Liver (tissue), 9 donors: ENCODE data around the gene ANKRD50. TPM values are rescaled to one million over a fixed set of nuclear protein-coding genes. Genes with fewer than 3 reads are reported as not detected.

Experiments
- DNase-seq: peaks from one replicate; pipeline ENCODE4 v3.0.0-alpha.2; 2017; ENCODE audit warnings: low spot score
- H3K27ac ChIP-seq, 2 donors: one replicate each; pipeline ENCODE4 v1.7.0; 2013; ENCODE audit warnings: inconsistent platforms in 2 of 2, low read length in 2 of 2, control low read depth in 1 of 2, low read depth in 1 of 2, mild to moderate bottlenecking in 1 of 2
- H3K27me3 ChIP-seq, 4 donors: one replicate each; pipeline versions ENCODE4 v1.6.1 to v1.7.0; 2013; ENCODE audit warnings: low read length in 3 of 4, inconsistent platforms in 1 of 4, mild to moderate bottlenecking in 1 of 4, moderate library complexity in 1 of 4; ENCODE audit not compliant: control insufficient read depth in 4 of 4, insufficient read depth in 4 of 4
- H3K36me3 ChIP-seq, 4 donors: one replicate each; pipeline versions ENCODE4 v1.6.1 to v1.7.0; 2013; ENCODE audit warnings: low read length in 3 of 4, mild to moderate bottlenecking in 3 of 4, low read depth in 1 of 4, moderate library complexity in 1 of 4; ENCODE audit not compliant: control insufficient read depth in 4 of 4, insufficient read depth in 3 of 4
- H3K4me1 ChIP-seq, 4 donors: one replicate each; pipeline versions ENCODE4 v1.6.1 to v1.7.0; 2013; ENCODE audit warnings: low read length in 3 of 4, mild to moderate bottlenecking in 3 of 4, moderate library complexity in 1 of 4; ENCODE audit not compliant: control insufficient read depth in 4 of 4, insufficient read depth in 4 of 4
- H3K4me3 ChIP-seq, 3 donors: one replicate each; pipeline versions ENCODE4 v1.6.1 to v1.7.0; 2013; ENCODE audit warnings: low read length in 3 of 3, control low read depth in 1 of 3, low read depth in 1 of 3, mild to moderate bottlenecking in 1 of 3
- H3K9ac ChIP-seq, 2 donors: one replicate each; pipeline ENCODE4 v1.7.0; 2013; ENCODE audit warnings: low read length in 2 of 2, mild to moderate bottlenecking in 2 of 2, moderate library complexity in 2 of 2, control low read depth in 1 of 2, low read depth in 1 of 2
- H3K9me3 ChIP-seq, 4 donors: one replicate each; pipeline versions ENCODE4 v1.6.1 to v1.7.0; 2013; ENCODE audit warnings: low read length in 3 of 4; ENCODE audit not compliant: control insufficient read depth in 4 of 4
- ATF3 ChIP-seq: IDR thresholded peaks from 2 replicates; pipeline ENCODE4 v1.6.1; 2016; ENCODE audit warnings: antibody characterized with exemption
- CTCF ChIP-seq: fragments of 150-350 bp; IDR thresholded peaks from 2 replicates; pipeline ENCODE4 v1.5.1; 2017; ENCODE audit warnings: improper control_type of control experiment, low read depth, low read length; ENCODE audit not compliant: missing input control
- EGR1 ChIP-seq, 2 donors: IDR thresholded peaks; 2 replicates each; pipeline ENCODE4 v1.6.1; 2016 to 2018; ENCODE audit warnings: antibody characterized with exemption in 2 of 2, low read depth in 2 of 2
- FOXA1 ChIP-seq: IDR thresholded peaks from 2 replicates; pipeline ENCODE4 v1.6.1; 2016; ENCODE audit warnings: antibody characterized with exemption
- FOXA2 ChIP-seq: IDR thresholded peaks from 2 replicates; pipeline ENCODE4 v1.6.1; 2016; ENCODE audit warnings: antibody characterized with exemption
- GABPA ChIP-seq, 2 donors: IDR thresholded peaks in 1 of 2; conservative IDR thresholded peaks in 1 of 2; 2 replicates each; pipeline ENCODE4 v1.6.1; 2016; ENCODE audit warnings: antibody characterized with exemption in 2 of 2, mild to moderate bottlenecking in 1 of 2, moderate library complexity in 1 of 2
- HNF4A ChIP-seq, 2 donors: conservative IDR thresholded peaks; 2 replicates each; pipeline ENCODE4 v1.6.1; 2016; ENCODE audit warnings: antibody characterized with exemption in 2 of 2, mild to moderate bottlenecking in 2 of 2
- HNF4G ChIP-seq: IDR thresholded peaks from 2 replicates; pipeline ENCODE4 v1.6.1; 2016; ENCODE audit warnings: antibody characterized with exemption
- JUND ChIP-seq, 2 donors: IDR thresholded peaks; 2 replicates each; pipeline ENCODE4 v1.6.1; 2016; ENCODE audit warnings: antibody characterized with exemption in 2 of 2
- MAX ChIP-seq: IDR thresholded peaks from 2 replicates; pipeline ENCODE4 v1.6.1; 2016; ENCODE audit warnings: antibody characterized with exemption
- NR2F2 ChIP-seq: IDR thresholded peaks from 2 replicates; pipeline ENCODE4 v1.6.1; 2016; ENCODE audit warnings: antibody characterized with exemption
- RAD21 ChIP-seq, 2 donors: IDR thresholded peaks; 2 replicates each; pipeline ENCODE4 v1.6.1; 2016; ENCODE audit warnings: antibody characterized with exemption in 2 of 2, mild to moderate bottlenecking in 2 of 2
- REST ChIP-seq: IDR thresholded peaks from 2 replicates; pipeline ENCODE4 v1.6.1; 2016; ENCODE audit warnings: antibody characterized with exemption, mild to moderate bottlenecking
- RXRA ChIP-seq, 2 donors: IDR thresholded peaks; 2 replicates each; pipeline ENCODE4 v1.6.1; 2017 to 2018; ENCODE audit warnings: antibody characterized with exemption in 2 of 2, mild to moderate bottlenecking in 1 of 2
- SP1 ChIP-seq: IDR thresholded peaks from 2 replicates; pipeline ENCODE4 v1.6.1; 2018; ENCODE audit warnings: antibody characterized with exemption, mild to moderate bottlenecking
- TAF1 ChIP-seq: conservative IDR thresholded peaks from 2 replicates; pipeline ENCODE4 v1.6.1; 2016; ENCODE audit warnings: antibody characterized with exemption, mild to moderate bottlenecking
- YY1 ChIP-seq: IDR thresholded peaks from 2 replicates; pipeline ENCODE4 v1.6.1; 2016; ENCODE audit warnings: antibody characterized with exemption, mild to moderate bottlenecking
- ZBTB33 ChIP-seq: IDR thresholded peaks from 2 replicates; pipeline ENCODE4 v1.6.1; 2016; ENCODE audit warnings: antibody characterized with exemption
- WGBS: extraction: QIAGEN DNeasy Blood & Tissue Kit; methylation state at CpG from one replicate; pipeline ENCODE4 v1.1.7; 2013; 5-methylcytosine and 5-hydroxymethylcytosine counted together
- polyA plus RNA-seq, 2 donors: library from polyadenylated mRNA; stranded (reverse) in 1 of 2; unstranded in 1 of 2; fragments of 200-250 nt in 1 of 2; fragments of >200 nt in 1 of 2; fragmentation: Nextera tagmentation in 1 of 2; extraction: Ambion mirVana in 1 of 2; gene quantifications; one replicate each; pipeline versions ENCODE4 v1.2.1 to v1.2.3, GENCODE V29; 2013 to 2015
- total RNA-seq, 2 donors: library from RNA; depleted of rRNA; stranded (reverse); fragments of >200 nt; gene quantifications; one replicate each; pipeline ENCODE4 v1.2.3, GENCODE V29; 2014
- donor health status: healthy.
- donor health status: healthy.
- donor health status: healthy.
- donor health status: healthy.
- donor health status: healthy.

ANKRD50 gene
- total and polyA plus RNA-seq, 4 donors = 2.4 to 16.7 (median 6.0) TPM

- peaks cover 0 to 3% (median 0%) of the 10 kb centered on the region in 4 donors for H3K4me1 ChIP-seq
- H3K4me3 ChIP-seq = no peak overlapping the region
- TF ChIP-seq RAD21 (IDR thresholded peaks at IDR 0.05) (no peak), MAX (no peak), NR2F2 (no peak), ZBTB33 (no peak), JUND (IDR thresholded peaks at IDR 0.05) (no peak), TAF1 (no peak), EGR1 (IDR thresholded peaks at IDR 0.05; ENCODE audit: low read depth in 2 of 2) (no peak), FOXA2 (no peak), ATF3 (no peak), HNF4G (no peak), CTCF (no peak), HNF4A (conservative IDR thresholded peaks at IDR 0.05) (no peak), REST (no peak), FOXA1 (no peak), GABPA (IDR thresholded peaks at IDR 0.05 in 1 of 2, conservative IDR thresholded peaks at IDR 0.05 in 1 of 2) (no peak), SP1 (no peak), RXRA (IDR thresholded peaks at IDR 0.05) (no peak), YY1 (no peak)
- H3K9ac ChIP-seq = no peak overlapping the region
- H3K36me3 ChIP-seq = no peaks in the 10 kb centered on the region
- peaks cover 0 to 6% (median 0%) of the 10 kb centered on the region in 4 donors for H3K9me3 ChIP-seq
- no peaks in the 10 kb centered on the region for H3K27me3 ChIP-seq
- H3K27ac ChIP-seq = no peak overlapping the region
- WGBS = 97% methylated on average over 2 of the region's 2 CpGs
- no peak for DNase-seq
Observed at GRCh38 chr4:124697441-124697840, 15.1 kb downstream of the ANKRD50 start.
